ENCODE measurements around the gene STOX1.

DNA sequence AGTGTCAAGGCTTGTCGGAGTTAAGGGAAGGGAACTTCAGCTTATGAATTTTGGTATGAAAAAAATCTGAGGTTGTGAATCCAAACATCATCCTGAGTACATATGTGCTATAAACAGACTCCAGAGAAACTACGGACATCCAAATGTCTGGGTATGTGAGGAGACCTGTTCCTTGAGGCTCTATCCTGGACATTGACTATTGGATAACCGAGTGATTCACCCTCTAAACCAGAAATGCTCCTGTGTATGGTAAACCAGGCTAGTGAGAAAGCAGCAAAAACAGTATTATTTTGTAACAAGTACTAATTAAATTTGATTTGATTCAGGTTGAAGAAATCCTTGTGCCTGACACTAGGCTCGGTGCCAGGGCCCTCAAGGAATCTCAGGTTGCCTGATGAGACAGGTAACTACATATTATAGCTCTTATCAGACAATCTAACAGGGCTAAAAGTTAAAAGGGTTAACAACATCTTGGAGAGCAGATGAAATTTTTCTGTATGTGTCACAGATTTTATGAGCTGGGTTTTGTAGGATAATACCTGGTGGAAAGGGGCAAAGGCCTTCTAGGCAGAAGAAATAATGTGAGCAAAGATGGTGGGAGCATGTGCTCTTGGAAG is 10.4 kb upstream of the STOX1 start:
- TF ChIP-seq, protein P1, sequence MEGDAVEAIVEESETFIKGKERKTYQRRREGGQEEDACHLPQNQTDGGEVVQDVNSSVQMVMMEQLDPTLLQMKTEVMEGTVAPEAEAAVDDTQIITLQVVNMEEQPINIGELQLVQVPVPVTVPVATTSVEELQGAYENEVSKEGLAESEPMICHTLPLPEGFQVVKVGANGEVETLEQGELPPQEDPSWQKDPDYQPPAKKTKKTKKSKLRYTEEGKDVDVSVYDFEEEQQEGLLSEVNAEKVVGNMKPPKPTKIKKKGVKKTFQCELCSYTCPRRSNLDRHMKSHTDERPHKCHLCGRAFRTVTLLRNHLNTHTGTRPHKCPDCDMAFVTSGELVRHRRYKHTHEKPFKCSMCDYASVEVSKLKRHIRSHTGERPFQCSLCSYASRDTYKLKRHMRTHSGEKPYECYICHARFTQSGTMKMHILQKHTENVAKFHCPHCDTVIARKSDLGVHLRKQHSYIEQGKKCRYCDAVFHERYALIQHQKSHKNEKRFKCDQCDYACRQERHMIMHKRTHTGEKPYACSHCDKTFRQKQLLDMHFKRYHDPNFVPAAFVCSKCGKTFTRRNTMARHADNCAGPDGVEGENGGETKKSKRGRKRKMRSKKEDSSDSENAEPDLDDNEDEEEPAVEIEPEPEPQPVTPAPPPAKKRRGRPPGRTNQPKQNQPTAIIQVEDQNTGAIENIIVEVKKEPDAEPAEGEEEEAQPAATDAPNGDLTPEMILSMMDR (IDR thresholded peaks at IDR 0.05; ENCODE audit: poor library complexity, severe bottlenecking): no peak
- TF ChIP-seq, protein P2, sequence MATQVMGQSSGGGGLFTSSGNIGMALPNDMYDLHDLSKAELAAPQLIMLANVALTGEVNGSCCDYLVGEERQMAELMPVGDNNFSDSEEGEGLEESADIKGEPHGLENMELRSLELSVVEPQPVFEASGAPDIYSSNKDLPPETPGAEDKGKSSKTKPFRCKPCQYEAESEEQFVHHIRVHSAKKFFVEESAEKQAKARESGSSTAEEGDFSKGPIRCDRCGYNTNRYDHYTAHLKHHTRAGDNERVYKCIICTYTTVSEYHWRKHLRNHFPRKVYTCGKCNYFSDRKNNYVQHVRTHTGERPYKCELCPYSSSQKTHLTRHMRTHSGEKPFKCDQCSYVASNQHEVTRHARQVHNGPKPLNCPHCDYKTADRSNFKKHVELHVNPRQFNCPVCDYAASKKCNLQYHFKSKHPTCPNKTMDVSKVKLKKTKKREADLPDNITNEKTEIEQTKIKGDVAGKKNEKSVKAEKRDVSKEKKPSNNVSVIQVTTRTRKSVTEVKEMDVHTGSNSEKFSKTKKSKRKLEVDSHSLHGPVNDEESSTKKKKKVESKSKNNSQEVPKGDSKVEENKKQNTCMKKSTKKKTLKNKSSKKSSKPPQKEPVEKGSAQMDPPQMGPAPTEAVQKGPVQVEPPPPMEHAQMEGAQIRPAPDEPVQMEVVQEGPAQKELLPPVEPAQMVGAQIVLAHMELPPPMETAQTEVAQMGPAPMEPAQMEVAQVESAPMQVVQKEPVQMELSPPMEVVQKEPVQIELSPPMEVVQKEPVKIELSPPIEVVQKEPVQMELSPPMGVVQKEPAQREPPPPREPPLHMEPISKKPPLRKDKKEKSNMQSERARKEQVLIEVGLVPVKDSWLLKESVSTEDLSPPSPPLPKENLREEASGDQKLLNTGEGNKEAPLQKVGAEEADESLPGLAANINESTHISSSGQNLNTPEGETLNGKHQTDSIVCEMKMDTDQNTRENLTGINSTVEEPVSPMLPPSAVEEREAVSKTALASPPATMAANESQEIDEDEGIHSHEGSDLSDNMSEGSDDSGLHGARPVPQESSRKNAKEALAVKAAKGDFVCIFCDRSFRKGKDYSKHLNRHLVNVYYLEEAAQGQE (IDR thresholded peaks at IDR 0.05; ENCODE audit: borderline replicate concordance): no peak

Measured in neural cell (in vitro differentiated cells).